ENCODE measurements around the gene VPS29. TPM values are rescaled to one million over a fixed set of nuclear protein-coding genes. Genes with fewer than 3 reads are reported as not detected.
"Not testable (repeated sequence)": the region's sequence is repeated elsewhere in the genome, so short reads cannot be mapped to it uniquely, and the experiment has no call there.

Gene VPS29
- total RNA-seq, 2 experiments from 2014 or later, result 126 to 132 TPM

GRCh38 chr12:110537605-110538409, 35.9 kb upstream of the VPS29 start:
- H3K9me3 Mint-ChIP-seq (ENCODE audit: low read depth), result no peaks in the 10 kb centered on the region
- H3K4me1 Mint-ChIP-seq, result peaks cover 22% of the 10 kb centered on the region
- DNase-seq (no peak), ATAC-seq (no peak)
- H3K27me3 Mint-ChIP-seq, result no peaks in the 10 kb centered on the region
- H3K36me3 Mint-ChIP-seq, result peaks cover 43% of the 10 kb centered on the region
- CTCF ChIA-PET, result interaction anchor here (1.2 kb wide), 2 partner anchors 10 to 64 kb away, joined by 3 to 4 read pairs; no protein-coding TSS in a partner anchor
- H3K27ac Mint-ChIP-seq, result no peak overlapping the region
- no peak overlapping the region for H3K4me3 Mint-ChIP-seq

DNA sequence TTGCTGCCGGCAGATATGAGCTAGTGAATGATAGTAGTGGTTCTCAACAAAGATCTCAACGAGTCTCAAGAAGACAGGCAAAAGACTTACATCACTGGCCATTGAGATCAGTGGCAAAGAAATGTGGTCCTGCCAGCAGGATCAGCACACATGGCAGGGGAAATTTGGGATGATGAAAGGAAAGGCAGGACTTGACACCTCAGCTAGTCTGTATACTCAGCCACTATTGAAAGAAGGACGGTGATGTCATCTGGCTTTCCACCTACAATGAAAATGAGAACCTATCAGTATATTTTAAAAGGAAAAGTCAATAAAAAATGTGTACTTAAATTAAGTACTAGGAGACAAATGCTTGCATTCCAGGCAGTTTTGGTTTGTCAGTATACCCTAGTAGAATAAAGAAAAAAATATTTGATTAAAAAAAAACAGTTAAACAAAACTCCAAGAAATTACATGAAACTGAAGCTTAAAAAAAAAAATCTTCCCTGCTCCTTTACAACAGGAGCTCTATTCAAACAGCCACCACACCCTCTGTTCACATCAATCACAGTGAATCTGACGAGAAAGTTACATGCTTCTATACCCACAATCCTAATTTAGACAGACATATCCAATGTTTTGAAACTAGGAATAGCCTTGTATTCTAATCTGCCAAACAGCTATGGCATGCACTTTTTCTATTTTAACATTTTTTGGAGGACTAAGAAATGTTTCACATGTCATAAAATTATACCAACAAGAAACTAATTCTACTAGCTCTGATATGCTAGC, 35.1 kb upstream of the VPS29 start:
- Mint-ChIP-seq H3K36me3 (peaks cover 39% of the 10 kb centered on the region), H3K27me3 (no peaks in the 10 kb centered on the region)

DNA sequence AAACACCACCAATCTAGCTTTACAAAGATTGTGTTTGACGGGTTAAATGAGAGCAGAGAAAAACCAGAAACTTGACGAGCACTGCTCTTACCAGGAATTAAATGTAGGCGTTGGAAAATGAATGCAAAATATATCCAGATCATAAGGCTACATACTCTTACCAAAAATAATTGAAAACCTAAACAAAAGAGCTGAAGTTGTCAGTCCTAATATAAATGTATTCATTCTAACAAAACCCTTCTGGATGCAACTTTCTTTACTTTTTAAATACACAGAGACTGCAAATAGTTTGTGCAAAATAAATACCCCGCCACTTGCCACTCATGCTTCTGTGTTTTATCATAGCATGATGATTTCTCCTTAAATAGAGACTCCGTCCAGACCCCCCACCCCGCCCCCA, 32.9 kb upstream of the VPS29 start:
- H3K36me3 Mint-ChIP-seq, result peaks cover 52% of the 10 kb centered on the region
- ATAC-seq, result no peak
- no peak overlapping the region for H3K27ac Mint-ChIP-seq
- H3K27me3 Mint-ChIP-seq, result no peaks in the 10 kb centered on the region
- H3K4me3 Mint-ChIP-seq, result no peak overlapping the region
- CTCF ChIA-PET, result interaction anchor here (1.3 to 1.7 kb wide), 3 partner anchors 17 to 84 kb away, joined by 3 to 7 read pairs (median 6); partner anchors contain the start of gene ARPC3
- H3K9me3 Mint-ChIP-seq (ENCODE audit: low read depth), result no peaks in the 10 kb centered on the region
- no peak for DNase-seq
- peaks cover 25% of the 10 kb centered on the region for H3K4me1 Mint-ChIP-seq

More for the DNA sequence above, 35.1 kb upstream of the VPS29 start:
- Mint-ChIP-seq H3K27ac (no peak overlapping the region), H3K4me3 (no peak overlapping the region), H3K9me3 (ENCODE audit: low read depth) (no peaks in the 10 kb centered on the region), H3K4me1 (peaks cover 21% of the 10 kb centered on the region)
- ATAC-seq, result no peak
- CTCF ChIA-PET, result interaction anchor here (1.2 kb wide), 2 partner anchors 10 to 65 kb away, joined by 3 to 4 read pairs; no protein-coding TSS in a partner anchor
- DNase-seq, result no peak

- peaks cover 22% of the 10 kb centered on the region for H3K4me1 Mint-ChIP-seq
- H3K36me3 Mint-ChIP-seq, result peaks cover 50% of the 10 kb centered on the region
- H3K9me3 Mint-ChIP-seq (ENCODE audit: low read depth), result no peaks in the 10 kb centered on the region
- ATAC-seq (no peak), DNase-seq (no peak)
- CTCF ChIA-PET, result interaction anchor here (0.6 to 1.7 kb wide), 5 partner anchors 18 to 68 kb away, joined by 3 to 7 read pairs (median 4); partner anchors contain the start of genes FAM216A and GPN3
- no peak overlapping the region for H3K27ac Mint-ChIP-seq
- H3K4me3 Mint-ChIP-seq, result no peak overlapping the region
- H3K27me3 Mint-ChIP-seq, result no peaks in the 10 kb centered on the region
Observed at GRCh38 chr12:110533607-110534006, 31.7 kb upstream of the VPS29 start.

DNA sequence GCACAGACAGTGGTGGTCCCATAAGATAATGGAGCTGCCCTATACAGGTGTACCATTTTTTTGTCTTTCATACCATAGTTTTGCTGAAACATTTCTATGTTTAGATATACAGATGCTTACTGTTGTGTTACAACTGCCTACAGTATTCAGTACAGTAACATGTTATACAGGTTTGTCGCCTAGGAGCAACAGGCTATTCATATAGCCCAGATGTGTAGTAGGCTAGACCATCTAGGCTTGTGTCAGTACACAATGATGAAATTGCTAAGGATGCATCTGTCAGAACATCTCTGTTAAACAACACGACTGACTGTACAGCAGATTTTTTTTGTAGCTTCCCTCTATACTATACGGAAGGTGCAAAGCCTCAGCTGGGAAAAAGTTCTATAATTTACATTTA, 30.7 kb upstream of the VPS29 start:
- Mint-ChIP-seq H3K4me3 (no peak overlapping the region), H3K36me3 (peaks cover 44% of the 10 kb centered on the region), H3K4me1 (peaks cover 19% of the 10 kb centered on the region), H3K9me3 (ENCODE audit: low read depth) (no peaks in the 10 kb centered on the region), H3K27me3 (no peaks in the 10 kb centered on the region), H3K27ac (no peak overlapping the region)
- CTCF ChIA-PET, result interaction anchor here (0.7 to 1.7 kb wide), 7 partner anchors 10 to 70 kb away, joined by 3 to 5 read pairs (median 3); partner anchors contain the start of genes FAM216A and GPN3
- no peak for ATAC-seq
- no peak for DNase-seq

GRCh38 chr12:110531741-110532333, 29.9 kb upstream of the VPS29 start:
- Mint-ChIP-seq H3K9me3 (ENCODE audit: low read depth) (no peaks in the 10 kb centered on the region), H3K4me1 (peaks cover 19% of the 10 kb centered on the region), H3K4me3 (no peak overlapping the region), H3K27me3 (no peaks in the 10 kb centered on the region), H3K27ac (peak overlapping the region; percentile 35), H3K36me3 (peaks cover 39% of the 10 kb centered on the region)
- peak; percentile 47 for ATAC-seq
- CTCF ChIA-PET, result interaction anchor here (0.9 to 1.7 kb wide), 6 partner anchors 9 to 69 kb away, joined by 3 to 5 read pairs (median 4); no protein-coding TSS in a partner anchor
- DNase-seq, result no peak

DNA sequence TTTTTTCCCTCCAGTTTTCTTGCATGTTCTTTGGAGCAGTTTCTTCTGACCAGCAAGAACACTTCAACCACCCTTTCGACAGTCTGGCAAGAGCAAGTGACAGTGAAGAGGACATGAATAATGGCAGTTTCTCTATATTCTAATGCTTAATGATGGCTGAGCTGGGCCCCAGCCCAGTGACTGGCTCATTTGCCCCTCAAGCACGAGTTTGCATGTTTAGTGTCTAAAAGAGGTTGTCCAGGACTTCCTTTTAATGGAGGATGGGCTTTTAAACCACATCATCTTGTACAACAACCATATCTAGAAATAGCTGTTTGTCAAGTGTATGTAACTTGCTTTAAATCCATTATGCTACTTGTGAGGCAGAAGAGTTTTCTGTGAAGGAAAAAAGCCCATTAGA, 28.6 kb upstream of the VPS29 start:
- H3K4me1 Mint-ChIP-seq, result peaks cover 19% of the 10 kb centered on the region
- H3K9me3 Mint-ChIP-seq (ENCODE audit: low read depth), result no peaks in the 10 kb centered on the region
- no peak for ATAC-seq
- CTCF ChIA-PET, result interaction anchor here (1.1 kb wide), 1 partner anchor 17 kb away, joined by 4 read pairs; no protein-coding TSS in a partner anchor
- DNase-seq, result no peak
- H3K27me3 Mint-ChIP-seq, result no peaks in the 10 kb centered on the region
- H3K27ac Mint-ChIP-seq, result no peak overlapping the region
- H3K36me3 Mint-ChIP-seq, result peaks cover 28% of the 10 kb centered on the region
- no peak overlapping the region for H3K4me3 Mint-ChIP-seq

GRCh38 chr12:110528277-110528839, 26.4 kb upstream of the VPS29 start:
- no peak overlapping the region for H3K4me3 Mint-ChIP-seq
- peaks cover 15% of the 10 kb centered on the region for H3K4me1 Mint-ChIP-seq
- CTCF ChIA-PET, result interaction anchor here (0.7 to 1.9 kb wide), 3 partner anchors 14 to 72 kb away, joined by 4 to 6 read pairs (median 4); partner anchors contain the start of gene RAD9B
- no peak overlapping the region for H3K27ac Mint-ChIP-seq
- ATAC-seq (no peak), DNase-seq (no peak)
- peaks cover 24% of the 10 kb centered on the region for H3K36me3 Mint-ChIP-seq
- H3K27me3 Mint-ChIP-seq, result no peaks in the 10 kb centered on the region
- no peaks in the 10 kb centered on the region for H3K9me3 Mint-ChIP-seq (ENCODE audit: low read depth)

DNA sequence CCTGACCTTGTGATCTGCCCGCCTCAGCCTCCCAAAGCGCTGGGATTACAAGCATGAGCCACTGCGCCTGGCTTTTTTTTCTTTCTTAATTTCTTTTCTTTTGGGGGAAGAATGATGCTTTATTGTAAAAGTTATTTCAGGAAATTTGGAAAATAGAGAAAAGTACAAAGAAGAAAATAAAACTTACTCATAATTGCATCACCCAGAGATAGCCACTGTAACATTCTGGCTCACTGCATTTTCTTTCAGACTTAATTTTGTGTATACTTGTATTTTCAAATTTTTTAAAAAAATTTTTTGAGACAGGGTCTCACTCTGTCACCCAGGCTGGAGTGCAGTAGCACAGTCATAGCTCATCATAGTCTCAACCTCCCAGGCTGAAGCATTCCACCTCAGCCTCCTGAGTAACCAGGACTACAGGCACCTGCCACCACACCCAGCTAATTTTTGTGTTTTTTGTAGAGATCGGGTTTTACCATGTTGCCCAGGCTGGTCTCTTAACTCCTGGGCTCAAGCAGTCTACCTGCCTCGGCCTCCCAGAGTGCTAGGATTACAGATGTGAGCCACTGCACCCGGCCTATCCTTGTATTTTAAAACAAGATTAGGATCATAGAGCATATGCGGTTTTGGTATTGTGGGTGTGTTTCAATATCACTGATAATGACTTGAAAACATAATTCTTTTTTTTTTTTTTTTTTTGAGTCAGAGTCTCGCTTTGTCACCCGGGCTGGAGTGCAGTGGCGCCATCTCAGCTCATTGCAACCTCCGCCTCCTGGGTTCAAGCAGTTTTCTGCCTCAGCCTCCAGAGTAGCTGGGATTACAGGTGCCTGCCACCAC, 19.2 kb upstream of the VPS29 start:
- H3K36me3 Mint-ChIP-seq; DNase-seq; H3K27ac Mint-ChIP-seq; H3K27me3 Mint-ChIP-seq; H3K9me3 Mint-ChIP-seq (ENCODE audit: low read depth); H3K4me3 Mint-ChIP-seq: not testable (repeated sequence)
- peak; percentile 57 for ATAC-seq
- peaks cover 11% of the 10 kb centered on the region for H3K4me1 Mint-ChIP-seq
- CTCF ChIA-PET, result interaction anchor here (0.7 to 2.0 kb wide), 3 partner anchors 9 to 79 kb away, joined by 4 to 5 read pairs (median 4); partner anchors contain the start of gene FAM216A

DNA sequence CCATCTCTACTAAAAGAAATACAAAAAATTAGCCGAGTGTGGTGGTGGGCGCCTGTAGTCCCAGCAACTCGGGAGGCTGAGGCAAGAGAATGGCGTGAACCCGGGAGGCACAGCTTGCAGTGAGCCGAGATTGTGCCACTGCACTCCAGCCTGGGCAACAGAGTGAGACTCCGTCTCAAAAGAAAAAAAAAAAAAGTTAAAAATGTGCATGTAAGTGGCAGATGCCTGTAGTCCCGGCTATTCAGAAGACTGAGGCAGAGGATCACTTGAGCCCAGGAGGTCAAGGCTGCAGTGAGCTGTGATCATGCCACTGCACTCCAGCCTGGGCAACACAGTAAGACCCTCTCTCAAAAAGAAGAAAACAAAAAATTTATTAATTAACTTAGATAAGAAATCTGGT, 16.1 kb upstream of the VPS29 start:
- ATAC-seq; H3K27ac Mint-ChIP-seq; DNase-seq; H3K27me3 Mint-ChIP-seq; H3K36me3 Mint-ChIP-seq; H3K9me3 Mint-ChIP-seq (ENCODE audit: low read depth); H3K4me3 Mint-ChIP-seq: not testable (repeated sequence)
- CTCF ChIA-PET, result interaction anchor here (0.7 to 10.2 kb wide), 3 partner anchors 27 to 83 kb away, joined by 3 to 141 read pairs (median 4); no protein-coding TSS in a partner anchor
- H3K4me1 Mint-ChIP-seq, result peaks cover 11% of the 10 kb centered on the region

DNA sequence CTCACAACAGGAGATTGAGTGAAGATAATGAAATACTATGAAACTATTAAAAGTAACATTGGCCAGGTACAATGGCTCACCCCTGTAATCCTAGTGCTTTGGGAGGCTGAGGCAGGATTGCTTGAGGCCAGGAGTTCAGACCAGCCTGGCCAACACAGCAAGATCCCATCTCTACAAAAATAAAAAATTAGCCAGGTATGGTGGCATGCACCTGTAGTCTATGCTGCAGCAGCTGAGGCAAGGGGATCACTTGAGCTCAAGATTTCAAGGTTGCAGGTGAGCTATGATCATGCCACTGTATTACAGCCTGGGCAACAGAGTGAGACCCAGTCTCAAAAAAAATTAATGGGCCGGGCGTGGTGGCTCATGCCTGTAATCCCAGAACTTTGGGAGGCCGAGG, 15.1 kb upstream of the VPS29 start:
- no peak overlapping the region for H3K27ac Mint-ChIP-seq
- H3K36me3 Mint-ChIP-seq, result no peaks in the 10 kb centered on the region
- ATAC-seq (no peak), DNase-seq (no peak)
- peaks cover 7% of the 10 kb centered on the region for H3K4me1 Mint-ChIP-seq
- no peaks in the 10 kb centered on the region for H3K27me3 Mint-ChIP-seq
- CTCF ChIA-PET, result interaction anchor here (10.2 kb wide), 1 partner anchor 84 kb away, joined by 141 read pairs; no protein-coding TSS in a partner anchor
- H3K4me3 Mint-ChIP-seq, result no peak overlapping the region
- H3K9me3 Mint-ChIP-seq (ENCODE audit: low read depth), result no peaks in the 10 kb centered on the region

DNA sequence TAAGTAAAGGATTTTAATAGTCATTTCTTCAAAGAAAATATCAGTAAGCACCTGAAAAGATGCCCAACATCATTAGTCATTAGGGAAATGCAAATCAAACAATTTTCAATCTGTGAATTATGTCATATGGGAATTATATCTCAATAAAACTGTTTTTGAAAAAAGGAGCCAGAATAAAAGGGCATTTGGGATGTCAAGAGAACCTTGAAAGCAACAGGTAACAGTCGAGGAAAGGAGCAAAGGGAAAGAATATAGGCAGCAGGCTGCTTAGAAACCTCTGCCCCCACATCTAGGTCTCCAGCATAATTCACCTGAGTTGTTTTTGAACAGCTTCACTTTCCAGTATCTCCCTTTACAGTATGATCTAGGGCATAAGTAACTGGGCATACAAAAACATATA, 12.5 kb upstream of the VPS29 start:
- no peak for ATAC-seq
- CTCF ChIA-PET, result interaction anchor here (1.0 to 10.2 kb wide), 4 partner anchors 11 to 87 kb away, joined by 3 to 141 read pairs (median 4); partner anchors contain the start of gene ARPC3
- H3K27ac Mint-ChIP-seq, result no peak overlapping the region
- no peaks in the 10 kb centered on the region for H3K4me1 Mint-ChIP-seq
- H3K27me3 Mint-ChIP-seq, result no peaks in the 10 kb centered on the region
- no peaks in the 10 kb centered on the region for H3K36me3 Mint-ChIP-seq
- no peaks in the 10 kb centered on the region for H3K9me3 Mint-ChIP-seq (ENCODE audit: low read depth)
- H3K4me3 Mint-ChIP-seq, result no peak overlapping the region
- DNase-seq, result no peak
